NB4 (cell line): ENCODE data around the gene ICE1.

Experiments used
- MYC ChIP-seq: IDR thresholded peaks from 2 replicates; pipeline ENCODE4 v1.6.1; 2011; ENCODE audit warnings: low read depth, low read length
- POLR2A ChIP-seq: IDR thresholded peaks from 2 replicates; pipeline ENCODE4 v1.6.1; 2011; ENCODE audit warnings: mild to moderate bottlenecking; ENCODE audit not compliant: insufficient read length; ENCODE audit errors: extremely low read depth
- TF ChIP-seq, protein P1 (sequence below): IDR thresholded peaks from one replicate; pipeline ENCODE4 v1.5.1; 2012; ENCODE audit warnings: low read depth, low read length
- TF ChIP-seq, protein P2 (sequence below): IDR thresholded peaks from 2 replicates; pipeline ENCODE4 v1.6.1; 2011; ENCODE audit warnings: low read depth, low read length

DNA sequence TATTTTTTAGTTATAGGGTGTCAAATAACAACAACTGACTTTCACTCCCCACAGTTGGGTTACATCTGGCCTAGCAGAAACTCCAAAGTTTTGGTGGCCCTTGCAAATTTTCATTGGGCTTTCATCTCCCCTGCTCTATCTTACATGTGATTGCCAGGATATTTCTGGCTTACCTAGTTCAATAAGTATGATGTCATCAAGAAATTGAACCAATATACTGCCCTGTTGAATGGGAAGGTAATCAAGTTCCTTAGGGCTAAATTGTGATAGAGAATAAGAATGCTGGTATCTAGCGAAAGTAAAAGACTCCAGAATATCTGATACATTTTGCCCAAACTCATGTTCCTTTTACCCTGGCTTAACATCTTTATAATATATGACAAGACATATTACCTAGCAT is 17.0 kb upstream of the ICE1 start:
- TF ChIP-seq, protein P1, sequence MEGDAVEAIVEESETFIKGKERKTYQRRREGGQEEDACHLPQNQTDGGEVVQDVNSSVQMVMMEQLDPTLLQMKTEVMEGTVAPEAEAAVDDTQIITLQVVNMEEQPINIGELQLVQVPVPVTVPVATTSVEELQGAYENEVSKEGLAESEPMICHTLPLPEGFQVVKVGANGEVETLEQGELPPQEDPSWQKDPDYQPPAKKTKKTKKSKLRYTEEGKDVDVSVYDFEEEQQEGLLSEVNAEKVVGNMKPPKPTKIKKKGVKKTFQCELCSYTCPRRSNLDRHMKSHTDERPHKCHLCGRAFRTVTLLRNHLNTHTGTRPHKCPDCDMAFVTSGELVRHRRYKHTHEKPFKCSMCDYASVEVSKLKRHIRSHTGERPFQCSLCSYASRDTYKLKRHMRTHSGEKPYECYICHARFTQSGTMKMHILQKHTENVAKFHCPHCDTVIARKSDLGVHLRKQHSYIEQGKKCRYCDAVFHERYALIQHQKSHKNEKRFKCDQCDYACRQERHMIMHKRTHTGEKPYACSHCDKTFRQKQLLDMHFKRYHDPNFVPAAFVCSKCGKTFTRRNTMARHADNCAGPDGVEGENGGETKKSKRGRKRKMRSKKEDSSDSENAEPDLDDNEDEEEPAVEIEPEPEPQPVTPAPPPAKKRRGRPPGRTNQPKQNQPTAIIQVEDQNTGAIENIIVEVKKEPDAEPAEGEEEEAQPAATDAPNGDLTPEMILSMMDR: no peak
- TF ChIP-seq POLR2A: no peak
- TF ChIP-seq, protein P2, sequence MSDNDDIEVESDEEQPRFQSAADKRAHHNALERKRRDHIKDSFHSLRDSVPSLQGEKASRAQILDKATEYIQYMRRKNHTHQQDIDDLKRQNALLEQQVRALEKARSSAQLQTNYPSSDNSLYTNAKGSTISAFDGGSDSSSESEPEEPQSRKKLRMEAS: no peak
- TF ChIP-seq MYC: no peak
